Thoracic aorta (tissue), 2 donors: ENCODE measurements around the gene SEPTIN12. TPM values are rescaled to one million over a fixed set of nuclear protein-coding genes. Genes with fewer than 3 reads are reported as not detected.

Source experiments
- ATAC-seq: fragments of 150-250 bp; one replicate; pipeline ENCODE4 v1.8.0; 2017; ENCODE audit warnings: low read depth; ENCODE audit not compliant: insufficient number of reproducible peaks, low FRiP score
- DNase-seq: peaks from one replicate; pipeline ENCODE4 v3.0.0-alpha.2; 2020; ENCODE audit warnings: low spot score
- H3K27ac ChIP-seq, 2 donors: fragments of 200-600 bp; sonication (generic); 1 replicate in 1 of 2; 2 replicates in 1 of 2; pipeline ENCODE4 v1.5.1; 2016; ENCODE audit warnings: mild to moderate bottlenecking in 2 of 2, moderate library complexity in 2 of 2
- H3K27me3 ChIP-seq: fragments of 200-600 bp; sonication (generic); replicated peaks from 2 replicates; pipeline ENCODE4 v1.6.0; 2016; ENCODE audit warnings: mild to moderate bottlenecking; ENCODE audit not compliant: insufficient read depth
- H3K36me3 ChIP-seq: fragments of 200-600 bp; sonication (generic); one replicate; pipeline ENCODE4 v1.5.1; 2016
- H3K4me1 ChIP-seq, 2 donors: fragments of 200-600 bp; sonication (generic); 1 replicate in 1 of 2; 2 replicates in 1 of 2; pipeline versions ENCODE4 v1.5.1 to v1.6.0; 2016; ENCODE audit warnings: low read depth in 2 of 2, mild to moderate bottlenecking in 1 of 2; ENCODE audit not compliant: control insufficient read depth in 1 of 2
- H3K4me3 ChIP-seq: fragments of 200-600 bp; sonication (generic); 2 replicates; pipeline ENCODE4 v1.5.1; 2016; ENCODE audit warnings: mild to moderate bottlenecking
- H3K9me3 ChIP-seq: fragments of 200-600 bp; sonication (generic); 2 replicates; pipeline ENCODE4 v1.5.1; 2016
- CTCF ChIP-seq: fragments of 200-600 bp; sonication (generic); IDR thresholded peaks from one replicate; pipeline ENCODE4 v1.5.1; 2019; ENCODE audit warnings: antibody characterized with exemption
- total RNA-seq, 2 donors: library from RNA; depleted of rRNA; stranded (reverse); fragments of >200 nt; gene quantifications; one replicate each; pipeline versions ENCODE4 v1.1.0 to v1.2.3, GENCODE V29; 2016

SEPTIN12 gene
- total RNA-seq, 2 donors from 2014 or later = not detected

GRCh38 chr16:4775005-4775404 lies 13.1 kb downstream of the SEPTIN12 start:
- Histone ChIP-seq H3K27me3 (no peaks in the 10 kb centered on the region), H3K4me1 (no peaks in the 10 kb centered on the region)

GRCh38 chr16:4772351-4772750 lies 15.8 kb downstream of the SEPTIN12 start:
- TF ChIP-seq CTCF = no peak
- Histone ChIP-seq H3K4me1 (peaks cover 5 to 12% of the 10 kb centered on the region in 2 donors), H3K4me3 (no peak overlapping the region), H3K36me3 (no peaks in the 10 kb centered on the region), H3K9me3 (no peaks in the 10 kb centered on the region), H3K27ac (no peak overlapping the region), H3K27me3 (no peaks in the 10 kb centered on the region)
- no peak for DNase-seq
- ATAC-seq = no peak

More at GRCh38 chr16:4775005-4775404, 13.1 kb downstream of the SEPTIN12 start:
- no peaks in the 10 kb centered on the region for H3K9me3 ChIP-seq
- H3K27ac ChIP-seq = no peak overlapping the region
- no peak for TF ChIP-seq CTCF
- DNase-seq (no peak), ATAC-seq (no peak)
- no peaks in the 10 kb centered on the region for H3K36me3 ChIP-seq
- no peak overlapping the region for H3K4me3 ChIP-seq

- Histone ChIP-seq H3K27ac (no peak overlapping the region), H3K27me3 (no peaks in the 10 kb centered on the region), H3K9me3 (no peaks in the 10 kb centered on the region), H3K4me3 (no peak overlapping the region), H3K36me3 (no peaks in the 10 kb centered on the region), H3K4me1 (peaks cover 6 to 12% of the 10 kb centered on the region in 2 donors)
- ATAC-seq = no peak
- TF ChIP-seq CTCF = no peak
- DNase-seq = no peak
Observed at GRCh38 chr16:4771646-4772045, 16.5 kb downstream of the SEPTIN12 start.

DNA sequence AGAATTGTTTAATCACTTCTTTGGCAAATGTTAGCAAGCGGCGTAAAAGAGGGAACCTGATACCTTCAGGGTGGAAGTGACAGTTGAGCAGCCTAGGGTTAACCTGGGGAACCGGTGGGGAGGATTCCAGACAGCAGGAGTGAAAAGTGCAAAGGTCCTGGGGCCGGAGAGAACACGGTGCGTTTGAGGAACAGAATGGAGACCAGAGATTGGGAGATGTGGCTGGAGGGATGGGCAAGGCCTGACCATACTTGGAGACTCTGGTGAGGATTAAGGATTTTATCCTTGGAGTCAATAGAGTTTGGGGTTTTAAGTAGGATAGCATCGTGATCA lies 18.9 kb downstream of the SEPTIN12 start:
- no peak for TF ChIP-seq CTCF
- no peaks in the 10 kb centered on the region for H3K9me3 ChIP-seq
- peak overlapping the region; percentile 72 to 91 for H3K27ac ChIP-seq
- DNase-seq (no peak), ATAC-seq (no peak)
- H3K4me3 ChIP-seq = peak overlapping the region; percentile 99
- H3K4me1 ChIP-seq = peaks cover 11 to 26% of the 10 kb centered on the region in 2 donors
- H3K27me3 ChIP-seq = no peaks in the 10 kb centered on the region
- no peaks in the 10 kb centered on the region for H3K36me3 ChIP-seq

GRCh38 chr16:4768549-4769305 lies 19.4 kb downstream of the SEPTIN12 start:
- DNase-seq (peak; percentile 86), ATAC-seq (peak; percentile 91)
- Histone ChIP-seq H3K4me3 (peak overlapping the region; percentile 99), H3K9me3 (no peaks in the 10 kb centered on the region), H3K27ac (peak overlapping the region; percentile 90 to 91), H3K27me3 (no peaks in the 10 kb centered on the region), H3K36me3 (peaks cover 5% of the 10 kb centered on the region), H3K4me1 (peaks cover 11 to 26% of the 10 kb centered on the region in 2 donors)
- no peak for TF ChIP-seq CTCF
